ENCODE data around the gene CFAP61.

The CFAP61 gene

GRCh38 chr20:20085071-20085470 is 32.7 kb downstream of the CFAP61 start:
- Histone ChIP-seq H3K9me3 (ENCODE audit: insufficient read depth, low read length) (no peaks in the 10 kb centered on the region), H3K79me2 (ENCODE audit: insufficient read depth, low read length) (no peaks in the 10 kb centered on the region), H3K27me3 (ENCODE audit: low read length) (no peaks in the 10 kb centered on the region), H3K4me3 (ENCODE audit: insufficient read depth, low read length, poor library complexity, severe bottlenecking) (no peak overlapping the region), H2AFZ (ENCODE audit: low read depth, low read length, severe bottlenecking) (no peak overlapping the region), H3F3A (ENCODE audit: insufficient read depth) (no peaks in the 10 kb centered on the region), H3K27ac (ENCODE audit: low read depth, low read length) (no peak overlapping the region), H3K36me3 (ENCODE audit: low read length) (no peaks in the 10 kb centered on the region), H3K9ac (ENCODE audit: low read length) (no peak overlapping the region), H3K4me2 (ENCODE audit: low read depth, low read length, poor library complexity, severe bottlenecking) (no peak overlapping the region), H4K20me1 (ENCODE audit: low read depth, low read length) (no peaks in the 10 kb centered on the region), H3K9me2 (replicated peaks; ENCODE audit: insufficient read depth, low read length) (no peaks in the 10 kb centered on the region)
- TF ChIP-seq CTCF (IDR thresholded peaks at IDR 0.05; ENCODE audit: insufficient read depth, low read length, poor library complexity, severe bottlenecking) (no peak), EZH2phosphoT487 (conservative IDR thresholded peaks at IDR 0.05; ENCODE audit: low read length) (no peak)

GRCh38 chr20:20085812-20086211 is 33.5 kb downstream of the CFAP61 start:
- Histone ChIP-seq H3K79me2 (ENCODE audit: insufficient read depth, low read length) (no peaks in the 10 kb centered on the region), H2AFZ (ENCODE audit: low read depth, low read length, severe bottlenecking) (no peak overlapping the region), H3K9me3 (ENCODE audit: insufficient read depth, low read length) (no peaks in the 10 kb centered on the region), H3K36me3 (ENCODE audit: low read length) (no peaks in the 10 kb centered on the region), H3K4me3 (ENCODE audit: insufficient read depth, low read length, poor library complexity, severe bottlenecking) (no peak overlapping the region), H3K9ac (ENCODE audit: low read length) (no peak overlapping the region), H3K9me2 (replicated peaks; ENCODE audit: insufficient read depth, low read length) (no peaks in the 10 kb centered on the region), H4K20me1 (ENCODE audit: low read depth, low read length) (no peaks in the 10 kb centered on the region), H3K4me2 (ENCODE audit: low read depth, low read length, poor library complexity, severe bottlenecking) (no peak overlapping the region), H3K27ac (ENCODE audit: low read depth, low read length) (no peak overlapping the region), H3K27me3 (ENCODE audit: low read length) (no peaks in the 10 kb centered on the region), H3F3A (ENCODE audit: insufficient read depth) (no peaks in the 10 kb centered on the region)
- TF ChIP-seq EZH2phosphoT487 (conservative IDR thresholded peaks at IDR 0.05; ENCODE audit: low read length): no peak
- TF ChIP-seq CTCF (IDR thresholded peaks at IDR 0.05; ENCODE audit: insufficient read depth, low read length, poor library complexity, severe bottlenecking): no peak

- Histone ChIP-seq H3K4me2 (ENCODE audit: low read depth, low read length, poor library complexity, severe bottlenecking) (no peak overlapping the region), H3K4me3 (ENCODE audit: insufficient read depth, low read length, poor library complexity, severe bottlenecking) (no peak overlapping the region), H3K36me3 (ENCODE audit: low read length) (no peaks in the 10 kb centered on the region), H3K27ac (ENCODE audit: low read depth, low read length) (no peak overlapping the region), H3F3A (ENCODE audit: insufficient read depth) (no peaks in the 10 kb centered on the region), H3K27me3 (ENCODE audit: low read length) (no peaks in the 10 kb centered on the region), H3K9me3 (ENCODE audit: insufficient read depth, low read length) (no peaks in the 10 kb centered on the region), H2AFZ (ENCODE audit: low read depth, low read length, severe bottlenecking) (no peak overlapping the region), H4K20me1 (ENCODE audit: low read depth, low read length) (no peaks in the 10 kb centered on the region), H3K9me2 (replicated peaks; ENCODE audit: insufficient read depth, low read length) (no peaks in the 10 kb centered on the region), H3K79me2 (ENCODE audit: insufficient read depth, low read length) (no peaks in the 10 kb centered on the region), H3K9ac (ENCODE audit: low read length) (no peak overlapping the region)
- TF ChIP-seq CTCF (IDR thresholded peaks at IDR 0.05; ENCODE audit: insufficient read depth, low read length, poor library complexity, severe bottlenecking) (no peak), EZH2phosphoT487 (conservative IDR thresholded peaks at IDR 0.05; ENCODE audit: low read length) (no peak)
Observed at GRCh38 chr20:20089018-20089417, 36.7 kb downstream of the CFAP61 start.
